ENCODE measurements around the gene SDCCAG8.

DNA sequence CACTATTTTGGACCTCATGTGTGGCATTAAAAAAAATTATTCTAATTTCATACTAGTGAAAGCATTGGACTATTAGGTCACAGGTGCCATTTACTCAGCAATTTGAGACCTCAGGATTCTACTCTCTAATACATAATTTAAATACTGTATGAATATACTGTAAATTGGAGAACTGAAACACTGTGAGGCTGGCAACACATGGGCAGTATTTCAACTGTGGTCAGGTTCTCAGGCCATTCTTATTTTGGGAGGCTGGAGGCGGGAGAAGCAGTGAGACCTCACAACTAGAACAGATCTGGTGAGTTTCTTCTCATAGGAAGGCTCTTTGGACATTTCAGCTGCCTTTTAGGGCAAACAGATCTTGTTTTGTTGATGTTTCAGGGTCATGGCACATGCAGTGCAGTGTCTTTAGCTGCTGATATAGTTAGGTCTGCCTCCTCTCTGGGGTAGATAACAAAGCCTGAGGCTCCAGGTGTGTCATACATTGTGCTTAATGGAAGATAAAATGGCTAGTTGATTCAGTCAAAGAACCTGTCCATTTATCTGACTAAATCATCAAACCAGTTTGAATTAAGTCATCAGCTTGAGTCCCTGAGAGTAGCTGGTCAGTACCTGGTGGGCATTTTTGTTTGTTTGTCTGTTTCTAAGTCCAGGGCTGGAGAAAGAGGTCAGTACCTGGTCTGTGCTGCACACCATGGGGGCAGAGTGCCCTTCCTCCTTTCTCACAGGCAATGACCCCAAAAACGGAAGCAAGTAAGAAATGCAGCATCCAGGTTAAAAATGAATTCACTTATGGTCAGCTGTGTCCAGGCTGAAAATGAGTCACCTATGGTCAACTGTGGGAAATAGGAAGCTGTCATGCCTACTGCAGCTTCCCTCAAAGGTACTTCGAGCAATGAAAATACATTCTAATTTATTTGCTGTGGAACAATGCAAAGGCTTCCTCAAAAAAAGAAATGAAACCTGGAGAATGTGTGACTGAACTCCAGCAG is 216.2 kb downstream of the SDCCAG8 start:
- TF ChIP-seq, protein P1, sequence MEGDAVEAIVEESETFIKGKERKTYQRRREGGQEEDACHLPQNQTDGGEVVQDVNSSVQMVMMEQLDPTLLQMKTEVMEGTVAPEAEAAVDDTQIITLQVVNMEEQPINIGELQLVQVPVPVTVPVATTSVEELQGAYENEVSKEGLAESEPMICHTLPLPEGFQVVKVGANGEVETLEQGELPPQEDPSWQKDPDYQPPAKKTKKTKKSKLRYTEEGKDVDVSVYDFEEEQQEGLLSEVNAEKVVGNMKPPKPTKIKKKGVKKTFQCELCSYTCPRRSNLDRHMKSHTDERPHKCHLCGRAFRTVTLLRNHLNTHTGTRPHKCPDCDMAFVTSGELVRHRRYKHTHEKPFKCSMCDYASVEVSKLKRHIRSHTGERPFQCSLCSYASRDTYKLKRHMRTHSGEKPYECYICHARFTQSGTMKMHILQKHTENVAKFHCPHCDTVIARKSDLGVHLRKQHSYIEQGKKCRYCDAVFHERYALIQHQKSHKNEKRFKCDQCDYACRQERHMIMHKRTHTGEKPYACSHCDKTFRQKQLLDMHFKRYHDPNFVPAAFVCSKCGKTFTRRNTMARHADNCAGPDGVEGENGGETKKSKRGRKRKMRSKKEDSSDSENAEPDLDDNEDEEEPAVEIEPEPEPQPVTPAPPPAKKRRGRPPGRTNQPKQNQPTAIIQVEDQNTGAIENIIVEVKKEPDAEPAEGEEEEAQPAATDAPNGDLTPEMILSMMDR (IDR thresholded peaks at IDR 0.05; ENCODE audit: insufficient read depth, low read depth, low read length) = no peak
- no peak for TF ChIP-seq EZH2 (IDR thresholded peaks at IDR 0.05; ENCODE audit: insufficient read depth, low read length)

Data from astrocyte (in vitro differentiated cells and primary cell).